HEK293 (cell line): ENCODE measurements around the gene IGFBP4.

ENCODE experiments used
- CTCF ChIA-PET: fragments of 350-600 bp; formaldehyde crosslinking; extraction: SDS; loops from one replicate; lab custom pipeline; 2021; ENCODE audit warnings: antibody characterized with exemption; lab: Yijun Ruan, JAX
- POLR2A ChIA-PET: fragments of 300-600 bp; formaldehyde crosslinking; extraction: SDS; loops from one replicate; lab custom pipeline; 2020; ENCODE audit warnings: antibody characterized with exemption, inconsistent platforms; lab: Yijun Ruan, JAX
- H3K27ac ChIP-seq: fragments of 200-500 bp; sonication (Bioruptor generic); 2 replicates; pipeline ENCODE4 v1.5.1; 2014; ENCODE audit warnings: low read depth, low read length, control low read depth, inconsistent platforms; ENCODE audit errors: extremely low read depth
- H3K36me3 ChIP-seq, 2 experiments: fragments of 200-500 bp in 1 of 2; sonication (Bioruptor generic) in 1 of 2; 1 replicate in 1 of 2; 2 replicates in 1 of 2; pipeline ENCODE4 v1.5.1; 2014 to 2017; ENCODE audit warnings: inconsistent platforms in 2 of 2, low read length in 2 of 2; ENCODE audit not compliant: control insufficient read depth in 2 of 2, insufficient read depth in 1 of 2
- H3K4me1 ChIP-seq: fragments of 200-500 bp; sonication (Bioruptor generic); 2 replicates; pipeline ENCODE4 v1.5.1; 2014; ENCODE audit warnings: mild to moderate bottlenecking, low read length, inconsistent platforms; ENCODE audit not compliant: control insufficient read depth, insufficient read depth
- H3K4me3 ChIP-seq: 2 replicates; pipeline ENCODE4 v1.5.1; 2011; ENCODE audit warnings: low read depth, mild to moderate bottlenecking, control low read depth, low read length, moderate library complexity
- H3K9me3 ChIP-seq: fragments of 200-500 bp; sonication (Bioruptor generic); 2 replicates; pipeline ENCODE4 v1.5.1; 2014; ENCODE audit warnings: low read depth, low read length, inconsistent platforms; ENCODE audit not compliant: control insufficient read depth, insufficient read depth
- BCL6B ChIP-seq: fragments of 450-650 bp; formaldehyde crosslinking; IDR thresholded peaks from 2 replicates; pipeline ENCODE4 v1.5.1; 2017; ENCODE audit warnings: missing biosample characterization, missing genetic modification characterization
- FEZF1 ChIP-seq: fragments of 450-650 bp; formaldehyde crosslinking; IDR thresholded peaks from 2 replicates; pipeline ENCODE4 v1.5.1; 2016; ENCODE audit warnings: missing biosample characterization, missing genetic modification characterization
- PATZ1 ChIP-seq: fragments of 450-650 bp; formaldehyde crosslinking; IDR thresholded peaks from 2 replicates; pipeline ENCODE4 v1.5.1; 2016; ENCODE audit warnings: missing biosample characterization, missing genetic modification characterization
- SCRT2 ChIP-seq: fragments of 450-650 bp; formaldehyde crosslinking; IDR thresholded peaks from 2 replicates; pipeline ENCODE4 v1.5.1; 2016; ENCODE audit warnings: missing biosample characterization, missing genetic modification characterization
- ZBTB20 ChIP-seq: fragments of 450-650 bp; formaldehyde crosslinking; IDR thresholded peaks from 2 replicates; pipeline ENCODE4 v1.5.1; 2016; ENCODE audit warnings: missing biosample characterization, missing genetic modification characterization
- ZIC2 ChIP-seq: fragments of 450-650 bp; formaldehyde crosslinking; IDR thresholded peaks from 2 replicates; pipeline ENCODE4 v1.5.1; 2016; ENCODE audit warnings: missing biosample characterization, missing genetic modification characterization
- ZNF121 ChIP-seq: fragments of 450-650 bp; formaldehyde crosslinking; IDR thresholded peaks from 2 replicates; pipeline ENCODE4 v1.5.1; 2016; ENCODE audit warnings: missing biosample characterization, missing genetic modification characterization
- ZNF24 ChIP-seq: fragments of 450-650 bp; formaldehyde crosslinking; IDR thresholded peaks from 2 replicates; pipeline ENCODE4 v1.5.1; 2016; ENCODE audit warnings: missing biosample characterization, missing genetic modification characterization
- ZNF324 ChIP-seq: fragments of 450-650 bp; formaldehyde crosslinking; IDR thresholded peaks from 2 replicates; pipeline ENCODE4 v1.5.1; 2016; ENCODE audit warnings: missing biosample characterization, missing genetic modification characterization
- ZNF488 ChIP-seq: fragments of 450-650 bp; formaldehyde crosslinking; IDR thresholded peaks from 2 replicates; pipeline ENCODE4 v1.5.1; 2016; ENCODE audit warnings: missing biosample characterization, missing genetic modification characterization
- ZNF610 ChIP-seq: fragments of 450-650 bp; formaldehyde crosslinking; IDR thresholded peaks from 2 replicates; pipeline ENCODE4 v1.5.1; 2016; ENCODE audit warnings: missing biosample characterization, missing genetic modification characterization, borderline replicate concordance
- ZNF837 ChIP-seq: fragments of 450-650 bp; formaldehyde crosslinking; IDR thresholded peaks from 2 replicates; pipeline ENCODE4 v1.5.1; 2016; ENCODE audit warnings: missing biosample characterization, missing genetic modification characterization
- ZXDB ChIP-seq: fragments of 450-650 bp; formaldehyde crosslinking; IDR thresholded peaks from 2 replicates; pipeline ENCODE4 v1.5.1; 2016; ENCODE audit warnings: missing biosample characterization, missing genetic modification characterization
- TF ChIP-seq, protein P1 (sequence below): fragments of 450-650 bp; formaldehyde crosslinking; IDR thresholded peaks from 2 replicates; pipeline ENCODE4 v1.5.1; 2016; ENCODE audit warnings: missing biosample characterization, missing genetic modification characterization

The IGFBP4 gene

GRCh38 chr17:40486522-40487370 is 43.5 kb downstream of the IGFBP4 start (continued):
- TF ChIP-seq ZNF837 (tag by site-specific recombination) (no peak), PATZ1 (no peak)

GRCh38 chr17:40487371-40488020 is 44.2 kb downstream of the IGFBP4 start:
- H3K4me1 ChIP-seq, result peaks cover 18% of the 10 kb centered on the region

DNA sequence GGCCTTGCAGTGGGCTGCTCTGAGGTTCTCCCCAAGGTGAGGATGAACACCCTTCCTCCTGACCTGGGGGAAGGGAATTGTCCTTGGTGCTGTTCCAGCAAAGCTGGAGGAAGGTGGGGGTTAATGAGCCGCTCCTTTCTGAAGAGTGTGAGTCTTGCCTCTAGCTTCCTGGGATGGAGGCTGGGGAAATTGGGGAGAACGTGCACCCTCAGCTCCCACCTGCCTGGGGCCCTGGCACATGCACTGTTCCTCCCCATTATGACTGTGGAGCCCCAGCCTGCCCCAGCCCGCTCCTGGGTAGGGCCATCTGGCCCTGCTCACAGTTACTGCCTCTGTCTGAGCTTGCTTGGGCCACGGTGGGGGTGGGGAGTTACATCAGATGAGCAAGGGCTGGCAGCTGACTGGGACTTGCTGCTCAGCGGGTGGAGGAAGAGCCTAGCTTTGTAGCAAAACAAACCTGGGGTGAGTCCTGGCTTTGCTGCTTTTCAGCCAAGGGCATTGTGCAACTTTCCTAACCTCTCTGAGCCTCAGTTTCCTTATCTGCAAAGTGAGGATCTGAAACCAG is 47.1 kb downstream of the IGFBP4 start:
- Histone ChIP-seq H3K4me1 (peaks cover 17% of the 10 kb centered on the region), H3K4me3 (no peak overlapping the region), H3K36me3 (no peaks in the 10 kb centered on the region), H3K9me3 (no peaks in the 10 kb centered on the region), H3K27ac (no peak overlapping the region; the same call in 1 of the 2 replicates)
- ChIA-PET POLR2A (interaction anchor here (0.6 to 1.6 kb wide), 6 partner anchors 8 to 1299 kb away, joined by 3 to 13 read pairs (median 5); partner anchors contain the start of gene TOP2A), CTCF (interaction anchor here (0.9 to 2.0 kb wide), 8 partner anchors 14 to 136 kb away, joined by 3 to 12 read pairs (median 4); no protein-coding TSS in a partner anchor)
- TF ChIP-seq, protein P1, sequence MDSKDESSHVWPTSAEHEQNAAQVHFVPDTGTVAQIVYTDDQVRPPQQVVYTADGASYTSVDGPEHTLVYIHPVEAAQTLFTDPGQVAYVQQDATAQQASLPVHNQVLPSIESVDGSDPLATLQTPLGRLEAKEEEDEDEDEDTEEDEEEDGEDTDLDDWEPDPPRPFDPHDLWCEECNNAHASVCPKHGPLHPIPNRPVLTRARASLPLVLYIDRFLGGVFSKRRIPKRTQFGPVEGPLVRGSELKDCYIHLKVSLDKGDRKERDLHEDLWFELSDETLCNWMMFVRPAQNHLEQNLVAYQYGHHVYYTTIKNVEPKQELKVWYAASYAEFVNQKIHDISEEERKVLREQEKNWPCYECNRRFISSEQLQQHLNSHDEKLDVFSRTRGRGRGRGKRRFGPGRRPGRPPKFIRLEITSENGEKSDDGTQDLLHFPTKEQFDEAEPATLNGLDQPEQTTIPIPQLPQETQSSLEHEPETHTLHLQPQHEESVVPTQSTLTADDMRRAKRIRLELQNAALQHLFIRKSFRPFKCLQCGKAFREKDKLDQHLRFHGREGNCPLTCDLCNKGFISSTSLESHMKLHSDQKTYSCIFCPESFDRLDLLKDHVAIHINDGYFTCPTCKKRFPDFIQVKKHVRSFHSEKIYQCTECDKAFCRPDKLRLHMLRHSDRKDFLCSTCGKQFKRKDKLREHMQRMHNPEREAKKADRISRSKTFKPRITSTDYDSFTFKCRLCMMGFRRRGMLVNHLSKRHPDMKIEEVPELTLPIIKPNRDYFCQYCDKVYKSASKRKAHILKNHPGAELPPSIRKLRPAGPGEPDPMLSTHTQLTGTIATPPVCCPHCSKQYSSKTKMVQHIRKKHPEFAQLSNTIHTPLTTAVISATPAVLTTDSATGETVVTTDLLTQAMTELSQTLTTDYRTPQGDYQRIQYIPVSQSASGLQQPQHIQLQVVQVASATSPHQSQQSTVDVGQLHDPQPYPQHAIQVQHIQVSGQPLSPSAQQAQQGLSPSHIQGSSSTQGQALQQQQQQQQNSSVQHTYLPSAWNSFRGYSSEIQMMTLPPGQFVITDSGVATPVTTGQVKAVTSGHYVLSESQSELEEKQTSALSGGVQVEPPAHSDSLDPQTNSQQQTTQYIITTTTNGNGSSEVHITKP (tag by site-specific recombination), result peak; percentile 41
- TF ChIP-seq ZNF610 (tag by site-specific recombination) (peak; percentile 60; the same call in 1 of the 2 replicates), ZIC2 (tag by site-specific recombination) (peak; percentile 79), PATZ1 (peak; percentile 67), ZNF121 (no peak), ZXDB (tag by site-specific recombination) (no peak), FEZF1 (peak; percentile 67), ZBTB20 (peak; percentile 83), ZNF324 (tag by site-specific recombination) (peak; percentile 23; the same call in 1 of the 2 replicates), ZNF24 (tag by site-specific recombination) (0 out of 2 replicates have a peak, but pooled peaks have one; percentile 33)

More at GRCh38 chr17:40487371-40488020, 44.2 kb downstream of the IGFBP4 start:
- Histone ChIP-seq H3K9me3 (no peaks in the 10 kb centered on the region), H3K27ac (no peak overlapping the region), H3K36me3 (no peaks in the 10 kb centered on the region)
- ChIA-PET POLR2A (interaction anchor here (1.0 kb wide), 1 partner anchor 29 kb away, joined by 3 read pairs; no protein-coding TSS in a partner anchor), CTCF (interaction anchor here (1.2 to 5.1 kb wide), 4 partner anchors 11 to 133 kb away, joined by 3 to 65 read pairs (median 6); no protein-coding TSS in a partner anchor)
- TF ChIP-seq SCRT2, result peak; percentile 93
- no peak for TF ChIP-seq BCL6B (tag by site-specific recombination)
- no peak for TF ChIP-seq ZNF488 (tag by site-specific recombination)
- TF ChIP-seq, all 188 proteins: peak for 1
- no peak overlapping the region for H3K4me3 ChIP-seq
